K562 (cell line): Measurements from ENCODE around the gene PHLDB2. TPM values are rescaled to one million over a fixed set of nuclear protein-coding genes. Genes with fewer than 3 reads are reported as not detected.

Experiments
- EHMT2 ChIP-seq: fragments of 450-650 bp; IDR thresholded peaks from 2 replicates; pipeline ENCODE4 v1.6.1; 2018; ENCODE audit warnings: antibody characterized with exemption
- FOXJ3 ChIP-seq: sonication (generic); formaldehyde crosslinking; IDR thresholded peaks from 2 replicates; pipeline ENCODE4 v1.4.0; 2020; ENCODE audit warnings: mild to moderate bottlenecking, missing genetic modification reagents
- HNRNPH1 ChIP-seq: fragments of 200-400 bp; formaldehyde crosslinking; optimal IDR thresholded peaks from 2 replicates; pipeline ENCODE3; 2017; ENCODE audit warnings: low read depth, mild to moderate bottlenecking, low read length, moderate library complexity
- MGA ChIP-seq: fragments of 450-650 bp; IDR thresholded peaks from 2 replicates; pipeline ENCODE4 v1.6.1; 2016; ENCODE audit warnings: mild to moderate bottlenecking, moderate library complexity
- NR2C2 ChIP-seq, 2 experiments: fragments of 200-800 bp in 1 of 2; sonication (Bioruptor generic) in 1 of 2; sonication (generic) in 1 of 2; formaldehyde crosslinking in 1 of 2; IDR thresholded peaks; 2 replicates each; pipeline versions ENCODE4 v1.6.1 to v1.8.0; 2016 to 2022; ENCODE audit warnings: mild to moderate bottlenecking in 1 of 2, missing compliant biosample characterization in 1 of 2, missing genetic modification characterization in 1 of 2, missing genetic modification reagents in 1 of 2
- RFX1 ChIP-seq: fragments of 450-650 bp; IDR thresholded peaks from 2 replicates; pipeline ENCODE4 v1.6.1; 2016; ENCODE audit warnings: mild to moderate bottlenecking, moderate library complexity
- SAP30 ChIP-seq: fragments of 200-600 bp; sonication (generic); IDR thresholded peaks from 2 replicates; pipeline ENCODE4 v1.6.1; 2012; ENCODE audit warnings: borderline replicate concordance, low read depth, mild to moderate bottlenecking, moderate library complexity, low read length, control low read depth, inconsistent platforms; ENCODE audit not compliant: insufficient read depth, poor library complexity, severe bottlenecking
- SETDB1 ChIP-seq: IDR thresholded peaks from one replicate; pipeline ENCODE4 v1.6.1; 2012; ENCODE audit warnings: low read length, control low read depth, inconsistent platforms
- XRCC4 ChIP-seq: IDR thresholded peaks from one replicate; pipeline ENCODE4 v1.6.1; 2011; ENCODE audit not compliant: insufficient read depth, insufficient read length; ENCODE audit errors: extremely low read depth
- ZNF609 ChIP-seq: sonication (generic); formaldehyde crosslinking; IDR thresholded peaks from 2 replicates; pipeline ENCODE4 v1.8.1; 2023; ENCODE audit warnings: missing genetic modification reagents, mild to moderate bottlenecking, borderline replicate concordance
- polyA plus RNA-seq, 8 experiments: library from polyadenylated mRNA; depleted of rRNA in 4 of 8; stranded (reverse) in 5 of 8; unstranded in 3 of 8; fragments of >200 nt; fragmentation: Nextera tagmentation in 2 of 8; fragmentation: Illumina TruSeq in 1 of 8; extraction: Ambion mirVana in 2 of 8; extraction: Trizol in 1 of 8; gene quantifications; 2 replicates each; pipeline versions ENCODE4 v1.2.1 to v1.2.3, GENCODE V29; 2011 to 2014; ENCODE audit warnings: inconsistent platforms in 1 of 8, missing spikeins in 1 of 8
- total RNA-seq, 7 experiments: library from RNA; depleted of rRNA in 6 of 7; stranded (reverse); fragments of >200 nt in 6 of 7; fragmentation: Illumina TruSeq in 2 of 7; extraction: Trizol in 2 of 7; gene quantifications; 2 replicates each; pipeline versions ENCODE4 v1.2.1 to v1.2.3, GENCODE V29; 2011 to 2021; ENCODE audit warnings: low replicate concordance in 1 of 7

The PHLDB2 gene
- total and polyA plus RNA-seq, 9 of the 15 experiments (the other 6 are each of a cell fraction or from before 2014, with no cell fraction given), result 0.04 TPM; not detected in 8

- TF ChIP-seq ZNF609 (CRISPR knock-in tag), result no peak
- no peak for TF ChIP-seq HNRNPH1
- no peak for TF ChIP-seq XRCC4
- no peak for TF ChIP-seq NR2C2 (CRISPR knock-in tag; IDR thresholded peaks at IDR 0.05)
- no peak for TF ChIP-seq NR2C2 (tag; IDR thresholded peaks at IDR 0.05)
- no peak for TF ChIP-seq SAP30
- no peak for TF ChIP-seq MGA
- TF ChIP-seq RFX1, result no peak
- no peak for TF ChIP-seq EHMT2
- TF ChIP-seq FOXJ3 (CRISPR knock-in tag), result no peak
- no peak for TF ChIP-seq SETDB1
Measured at GRCh38 chr3:112012205-112012992, 153.3 kb downstream of the PHLDB2 start (continued).
